H9 (cell line): Measurements from ENCODE around the gene SLC4A3. TPM values are rescaled to one million over a fixed set of nuclear protein-coding genes. Genes with fewer than 3 reads are reported as not detected.

Source experiments
- DNase-seq: peaks from one replicate; pipeline ENCODE4 v3.0.0-alpha.2; 2017
- H2AFZ ChIP-seq: one replicate; pipeline ENCODE4 v1.6.1; 2013; ENCODE audit warnings: mild to moderate bottlenecking, low read length, control low read depth, moderate library complexity
- H2AK5ac ChIP-seq: 2 replicates; pipeline ENCODE4 v1.6.1; 2013; ENCODE audit warnings: low read length, control low read depth, mixed read lengths; ENCODE audit not compliant: insufficient read length
- H2BK120ac ChIP-seq: one replicate; pipeline ENCODE4 v1.6.1; 2013; ENCODE audit warnings: low read depth, mild to moderate bottlenecking, low read length, control low read depth, inconsistent platforms; ENCODE audit not compliant: poor library complexity, severe bottlenecking
- H2BK12ac ChIP-seq: 2 replicates; pipeline ENCODE4 v1.6.1; 2013; ENCODE audit warnings: low read length, control low read depth, mixed read lengths, low read depth; ENCODE audit not compliant: insufficient read length
- H2BK15ac ChIP-seq: 2 replicates; pipeline ENCODE4 v1.6.1; 2013; ENCODE audit warnings: low read depth, low read length, control low read depth
- H2BK20ac ChIP-seq: one replicate; pipeline ENCODE4 v1.6.1; 2013; ENCODE audit warnings: low read depth, mild to moderate bottlenecking, low read length, control low read depth, inconsistent platforms; ENCODE audit not compliant: poor library complexity, severe bottlenecking
- H2BK5ac ChIP-seq: 2 replicates; pipeline ENCODE4 v1.6.1; 2013; ENCODE audit warnings: low read length, control low read depth, mixed read lengths; ENCODE audit not compliant: insufficient read length
- H3K14ac ChIP-seq: 2 replicates; pipeline ENCODE4 v1.6.1; 2013; ENCODE audit warnings: low read length, control low read depth; ENCODE audit not compliant: insufficient read depth
- H3K18ac ChIP-seq: 2 replicates; pipeline ENCODE4 v1.6.1; 2013; ENCODE audit warnings: low read depth, mild to moderate bottlenecking, mixed read lengths, low read length, control low read depth; ENCODE audit not compliant: insufficient read length
- H3K23ac ChIP-seq: 2 replicates; pipeline ENCODE4 v1.6.1; 2013; ENCODE audit warnings: low read length, control low read depth, mixed read lengths, low read depth; ENCODE audit not compliant: insufficient read length
- H3K23me2 ChIP-seq: 2 replicates; pipeline ENCODE4 v1.6.1; 2013; ENCODE audit warnings: low read depth, mild to moderate bottlenecking, mixed read lengths, low read length, control low read depth; ENCODE audit not compliant: insufficient read length, poor library complexity, severe bottlenecking
- H3K27ac ChIP-seq: 2 replicates; pipeline ENCODE4 v1.5.1; 2013; ENCODE audit warnings: low read length, control low read depth, mixed read lengths, low read depth; ENCODE audit not compliant: insufficient read length
- H3K27me3 ChIP-seq: 2 replicates; pipeline ENCODE4 v1.6.1; 2013; ENCODE audit warnings: low read length, control low read depth, inconsistent platforms; ENCODE audit not compliant: insufficient read depth
- H3K4ac ChIP-seq: 2 replicates; pipeline ENCODE4 v1.6.1; 2013; ENCODE audit warnings: low read depth, mild to moderate bottlenecking, control low read depth, inconsistent platforms, low read length, moderate library complexity
- H3K4me1 ChIP-seq: 2 replicates; pipeline ENCODE4 v1.6.1; 2013; ENCODE audit warnings: low read length, control low read depth, inconsistent platforms; ENCODE audit not compliant: insufficient read depth
- H3K4me2 ChIP-seq: 2 replicates; pipeline ENCODE4 v1.6.1; 2013; ENCODE audit warnings: low read length, control low read depth, mixed read lengths; ENCODE audit not compliant: insufficient read length, insufficient read depth
- H3K56ac ChIP-seq: 2 replicates; pipeline ENCODE4 v1.6.1; 2013; ENCODE audit warnings: low read depth, mild to moderate bottlenecking, mixed read lengths, low read length, control low read depth; ENCODE audit not compliant: insufficient read length
- H3K79me1 ChIP-seq: 2 replicates; pipeline ENCODE4 v1.6.1; 2013; ENCODE audit warnings: low read depth, mild to moderate bottlenecking, moderate library complexity, low read length, control low read depth, inconsistent platforms; ENCODE audit not compliant: insufficient read depth, poor library complexity, severe bottlenecking
- H3K79me2 ChIP-seq: 2 replicates; pipeline ENCODE4 v1.6.1; 2013; ENCODE audit warnings: low read length, control low read depth, inconsistent platforms; ENCODE audit not compliant: insufficient read depth
- H3K9ac ChIP-seq: 2 replicates; pipeline ENCODE4 v1.6.1; 2013; ENCODE audit warnings: low read length, control low read depth, mixed read lengths; ENCODE audit not compliant: insufficient read length; ENCODE audit errors: extremely low read depth
- H3K9me3 ChIP-seq: one replicate; pipeline ENCODE4 v1.6.1; 2013; ENCODE audit warnings: low read depth, low read length, inconsistent platforms; ENCODE audit not compliant: control insufficient read depth
- H3T11ph ChIP-seq: one replicate; pipeline ENCODE4 v1.6.1; 2013; ENCODE audit warnings: mild to moderate bottlenecking, low read length, control low read depth, inconsistent platforms
- H4K20me1 ChIP-seq: one replicate; pipeline ENCODE4 v1.6.1; 2013; ENCODE audit not compliant: control insufficient read depth, insufficient read length, insufficient read depth
- H4K5ac ChIP-seq: 2 replicates; pipeline ENCODE4 v1.6.1; 2013; ENCODE audit warnings: low read depth, mild to moderate bottlenecking, mixed read lengths, low read length, control low read depth; ENCODE audit not compliant: insufficient read length
- H4K8ac ChIP-seq: replicated peaks from 2 replicates; pipeline ENCODE4 v1.6.1; 2013; ENCODE audit warnings: low read length, control low read depth, mixed read lengths, low read depth; ENCODE audit not compliant: insufficient read length
- H4K91ac ChIP-seq: 2 replicates; pipeline ENCODE4 v1.6.1; 2013; ENCODE audit warnings: low read depth, mild to moderate bottlenecking, moderate library complexity, mixed read lengths, low read length, control low read depth; ENCODE audit not compliant: insufficient read length
- H3K27ac Mint-ChIP-seq, 3 experiments: 2 replicates in 2 of 3; 3 replicates in 1 of 3; pipeline ENCODE4 v1.8.0; 2020 to 2021; ENCODE audit warnings: mixed read lengths in 3 of 3, mild to moderate bottlenecking in 1 of 3, moderate library complexity in 1 of 3
- H3K27me3 Mint-ChIP-seq: 2 replicates; pipeline ENCODE4 v1.8.0; 2021; ENCODE audit warnings: low read depth, mild to moderate bottlenecking, moderate library complexity, mixed read lengths
- H3K36me3 Mint-ChIP-seq, 3 experiments: 2 replicates in 2 of 3; 3 replicates in 1 of 3; pipeline ENCODE4 v1.8.0; 2020 to 2021; ENCODE audit warnings: low read depth in 3 of 3, mixed read lengths in 3 of 3; ENCODE audit not compliant: insufficient read depth in 1 of 3
- H3K4me1 Mint-ChIP-seq, 2 experiments: 2 replicates each; pipeline ENCODE4 v1.8.0; 2020; ENCODE audit warnings: mixed read lengths in 2 of 2
- H3K4me3 Mint-ChIP-seq, 2 experiments: 2 replicates in 1 of 2; 3 replicates in 1 of 2; pipeline ENCODE4 v1.8.0; 2020 to 2021; ENCODE audit warnings: mild to moderate bottlenecking in 2 of 2, mixed read lengths in 2 of 2, moderate library complexity in 1 of 2
- H3K9me3 Mint-ChIP-seq, 2 experiments: 2 replicates in 1 of 2; 3 replicates in 1 of 2; pipeline ENCODE4 v1.8.0; 2020; ENCODE audit warnings: mild to moderate bottlenecking in 2 of 2, mixed read lengths in 2 of 2, moderate library complexity in 1 of 2
- WGBS: extraction: QIAGEN DNeasy Blood & Tissue Kit; methylation state at CpG from one replicate; pipeline ENCODE4 v1.1.7; 2013; ENCODE audit warnings: missing lambda C conversion rate, low lambda C conversion rate, mixed read lengths; ENCODE audit not compliant: insufficient read length; ENCODE audit errors: extremely low coverage; 5-methylcytosine and 5-hydroxymethylcytosine counted together
- total RNA-seq: library from RNA; stranded (reverse); gene quantifications from 2 replicates; pipeline ENCODE4 v1.2.1, GENCODE V29; 2021
- TF ChIP-seq, protein P1 (sequence below): fragments of 200-600 bp; sonication (generic); conservative IDR thresholded peaks from 3 replicates; pipeline ENCODE4 v1.8.0; 2021; ENCODE audit warnings: antibody characterized with exemption, mild to moderate bottlenecking

The SLC4A3 gene
- total RNA-seq, 1 experiment from 2014 or later, result 11.1 TPM

DNA sequence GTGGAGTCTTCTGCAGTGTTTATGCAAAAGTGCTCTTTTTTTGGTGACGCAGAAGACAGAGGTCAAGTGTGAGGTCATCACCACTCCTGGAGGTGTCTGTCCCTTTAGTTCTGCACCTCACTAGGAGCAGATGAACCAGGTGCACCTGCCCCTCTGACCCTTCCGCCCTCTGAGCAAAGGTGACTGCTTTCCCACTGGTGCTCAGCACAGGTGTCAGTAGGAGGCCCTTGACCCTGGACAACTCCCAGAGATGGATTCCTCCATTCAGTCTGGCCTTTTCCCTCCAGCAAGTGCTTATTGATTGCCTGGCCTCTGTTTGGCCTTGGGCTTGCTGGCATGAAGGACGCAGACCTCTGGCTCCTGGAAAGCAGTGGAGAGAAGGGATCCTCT lies 8.7 kb upstream of the SLC4A3 start:
- Histone ChIP-seq H2AFZ (no peak overlapping the region), H4K20me1 (no peaks in the 10 kb centered on the region), H2BK5ac (no peak overlapping the region), H2BK20ac (no peak overlapping the region), H3T11ph (no peak overlapping the region), H2BK12ac (no peak overlapping the region), H3K14ac (no peak overlapping the region), H4K91ac (no peak overlapping the region), H3K4me1 (no peaks in the 10 kb centered on the region), H3K56ac (no peak overlapping the region), H2BK15ac (no peak overlapping the region), H3K18ac (no peak overlapping the region), H2BK120ac (no peak overlapping the region), H3K9me3 (no peaks in the 10 kb centered on the region), H3K4ac (no peak overlapping the region), H3K79me1 (no peaks in the 10 kb centered on the region), H4K8ac (no peak overlapping the region), H3K4me2 (no peak overlapping the region), H3K27ac (no peak overlapping the region), H3K23ac (no peak overlapping the region), H3K79me2 (no peaks in the 10 kb centered on the region), H4K5ac (no peak overlapping the region), H2AK5ac (no peak overlapping the region), H3K9ac (no peak overlapping the region), H3K23me2 (no peaks in the 10 kb centered on the region), H3K27me3 (no peaks in the 10 kb centered on the region)
- H3K4me3 Mint-ChIP-seq, result no peak overlapping the region
- peaks cover 0 to 4% of the 10 kb centered on the region in 2 experiments; a peak in 3 of 4 replicates for H3K4me1 Mint-ChIP-seq
- TF ChIP-seq, protein P1, sequence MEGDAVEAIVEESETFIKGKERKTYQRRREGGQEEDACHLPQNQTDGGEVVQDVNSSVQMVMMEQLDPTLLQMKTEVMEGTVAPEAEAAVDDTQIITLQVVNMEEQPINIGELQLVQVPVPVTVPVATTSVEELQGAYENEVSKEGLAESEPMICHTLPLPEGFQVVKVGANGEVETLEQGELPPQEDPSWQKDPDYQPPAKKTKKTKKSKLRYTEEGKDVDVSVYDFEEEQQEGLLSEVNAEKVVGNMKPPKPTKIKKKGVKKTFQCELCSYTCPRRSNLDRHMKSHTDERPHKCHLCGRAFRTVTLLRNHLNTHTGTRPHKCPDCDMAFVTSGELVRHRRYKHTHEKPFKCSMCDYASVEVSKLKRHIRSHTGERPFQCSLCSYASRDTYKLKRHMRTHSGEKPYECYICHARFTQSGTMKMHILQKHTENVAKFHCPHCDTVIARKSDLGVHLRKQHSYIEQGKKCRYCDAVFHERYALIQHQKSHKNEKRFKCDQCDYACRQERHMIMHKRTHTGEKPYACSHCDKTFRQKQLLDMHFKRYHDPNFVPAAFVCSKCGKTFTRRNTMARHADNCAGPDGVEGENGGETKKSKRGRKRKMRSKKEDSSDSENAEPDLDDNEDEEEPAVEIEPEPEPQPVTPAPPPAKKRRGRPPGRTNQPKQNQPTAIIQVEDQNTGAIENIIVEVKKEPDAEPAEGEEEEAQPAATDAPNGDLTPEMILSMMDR, result no peak
- WGBS, result no CpG with 5 or more reads among the region's 3 CpGs
- no peaks in the 10 kb centered on the region; the same call in 1 of the 2 replicates for H3K27me3 Mint-ChIP-seq
- no peak overlapping the region; a peak in 1 of 7 replicates for H3K27ac Mint-ChIP-seq
- peaks cover 0 to 12% (median 7%) of the 10 kb centered on the region in 3 experiments; a peak in 4 of 7 replicates for H3K36me3 Mint-ChIP-seq
- no peaks in the 10 kb centered on the region for H3K9me3 Mint-ChIP-seq
- DNase-seq, result no peak
